AML-193 (cell line): ENCODE measurements around the gene BMP7.

ENCODE experiments used
- DNase-seq, 2 experiments: peaks; one replicate each; lab custom pipeline; 2025; lab: John Stamatoyannopoulos, UW

The BMP7 gene

DNA sequence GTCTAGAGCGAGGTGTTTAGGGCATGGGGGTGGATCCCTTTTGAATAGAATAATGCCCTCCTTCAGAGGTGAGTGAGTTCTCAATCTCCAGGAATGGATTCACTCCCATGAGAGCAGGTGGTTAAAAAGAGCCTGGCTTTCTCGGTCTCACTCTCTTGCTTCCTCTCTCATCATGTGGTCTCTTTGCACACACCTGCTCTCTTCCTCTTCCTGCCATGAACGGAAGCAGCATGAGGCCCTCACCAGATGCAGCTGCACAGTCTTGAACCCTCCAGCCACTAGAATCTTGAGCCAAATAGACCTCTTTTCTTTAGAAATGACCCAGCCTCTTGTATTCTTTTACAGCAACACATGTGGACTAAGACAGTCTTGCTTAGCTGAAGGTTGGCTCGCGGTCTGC, 119.3 kb downstream of the BMP7 start:
- no peak for DNase-seq

DNA sequence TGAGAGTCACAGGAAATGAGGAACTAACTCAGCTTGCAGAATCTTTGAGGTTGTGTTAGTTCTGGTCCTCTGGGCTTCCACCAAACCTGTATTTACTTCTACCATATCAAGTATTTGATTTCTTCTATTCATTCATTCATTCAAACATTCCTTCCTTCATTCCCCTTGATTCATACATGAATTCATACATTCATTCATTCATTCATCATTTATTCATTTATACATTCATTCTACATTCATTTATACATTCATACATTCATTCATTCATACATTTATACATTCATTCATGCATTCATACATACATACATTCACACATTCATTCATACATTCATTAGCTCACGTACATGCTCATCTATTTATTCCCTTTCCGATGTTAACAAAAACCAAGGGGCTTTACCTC, 120.3 kb downstream of the BMP7 start:
- DNase-seq, result no peak

DNA sequence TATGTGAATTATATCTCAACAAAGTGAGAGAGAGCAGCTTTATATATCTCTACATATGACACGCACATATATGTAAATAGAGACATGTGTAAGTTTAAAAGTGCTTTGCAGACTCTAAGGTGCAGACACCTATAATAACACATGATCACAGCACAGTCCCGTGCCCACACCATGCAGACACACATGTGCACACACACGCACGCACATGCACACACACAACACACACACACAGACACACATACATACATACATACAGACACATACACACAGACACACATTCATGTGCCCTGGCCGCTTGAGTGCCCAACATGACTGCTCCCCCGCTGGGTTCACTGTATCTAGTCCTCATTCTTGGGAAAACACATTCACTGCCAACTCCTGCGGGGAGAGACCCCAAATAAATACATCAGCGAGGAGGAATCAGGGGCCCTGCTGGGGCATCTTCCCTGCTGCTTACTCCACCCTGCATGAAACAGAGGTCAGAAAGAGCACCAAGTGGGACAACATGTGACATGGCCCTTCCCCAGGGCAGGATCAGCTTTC, 121.3 kb downstream of the BMP7 start:
- DNase-seq, result no peak

DNA sequence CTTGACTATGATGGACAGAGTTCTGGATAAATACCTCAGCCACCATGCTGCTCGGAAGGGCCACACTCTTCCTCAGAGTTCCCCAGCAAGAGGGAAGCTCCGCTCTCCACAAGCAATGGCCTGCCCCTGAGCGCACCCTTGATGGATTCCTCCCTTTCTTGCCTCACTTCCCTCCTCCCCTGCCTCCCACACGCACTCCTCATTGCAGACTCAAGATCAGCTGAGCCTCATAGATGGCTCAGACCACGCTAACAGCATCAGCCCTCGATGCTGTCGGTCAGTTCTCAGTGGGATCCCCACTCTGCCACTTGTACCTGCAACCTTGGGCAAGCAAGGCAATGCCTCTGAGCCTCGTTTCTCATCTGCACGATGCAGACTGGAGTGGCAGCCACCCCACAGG, 123.3 kb downstream of the BMP7 start:
- no peak for DNase-seq

DNA sequence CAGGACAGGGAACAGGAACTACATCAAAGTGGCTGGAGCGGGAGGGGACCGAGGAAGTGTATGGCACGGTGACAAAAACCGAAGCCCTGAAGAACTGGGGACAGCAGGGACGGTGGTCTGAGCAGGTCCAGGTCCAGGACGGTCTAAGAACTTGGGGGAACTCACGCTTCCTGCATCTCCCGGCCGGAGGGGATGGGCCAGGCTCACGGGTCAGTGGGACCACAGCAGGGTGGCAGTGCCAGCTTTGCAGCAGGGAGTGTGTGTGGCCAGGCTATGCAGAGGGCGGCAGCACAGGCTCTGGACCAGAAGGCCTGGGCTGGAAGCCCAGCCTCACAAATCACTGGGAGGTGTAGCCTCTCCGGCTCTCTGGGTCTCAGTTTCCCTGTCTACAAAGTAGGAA, 123.8 kb downstream of the BMP7 start:
- no peak for DNase-seq

DNA sequence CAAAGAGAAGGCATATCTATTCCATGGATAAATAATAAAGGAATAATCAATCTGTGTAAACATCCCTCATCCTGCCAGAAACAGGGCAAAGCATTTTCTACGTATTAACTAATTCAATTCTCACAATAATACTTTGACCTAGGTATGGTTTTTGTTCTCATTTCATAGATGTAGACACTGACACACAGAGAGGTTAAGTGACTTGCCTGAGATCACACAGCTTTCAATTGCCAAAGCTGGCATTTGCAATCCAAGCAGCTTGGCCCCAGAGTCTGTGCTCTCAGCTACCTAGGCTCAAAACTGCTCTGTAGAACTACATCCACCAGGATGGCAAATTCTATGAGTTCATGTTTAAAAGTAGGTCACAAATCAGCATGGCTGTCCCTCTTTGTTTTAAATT, 124.9 kb downstream of the BMP7 start:
- no peak for DNase-seq

DNA sequence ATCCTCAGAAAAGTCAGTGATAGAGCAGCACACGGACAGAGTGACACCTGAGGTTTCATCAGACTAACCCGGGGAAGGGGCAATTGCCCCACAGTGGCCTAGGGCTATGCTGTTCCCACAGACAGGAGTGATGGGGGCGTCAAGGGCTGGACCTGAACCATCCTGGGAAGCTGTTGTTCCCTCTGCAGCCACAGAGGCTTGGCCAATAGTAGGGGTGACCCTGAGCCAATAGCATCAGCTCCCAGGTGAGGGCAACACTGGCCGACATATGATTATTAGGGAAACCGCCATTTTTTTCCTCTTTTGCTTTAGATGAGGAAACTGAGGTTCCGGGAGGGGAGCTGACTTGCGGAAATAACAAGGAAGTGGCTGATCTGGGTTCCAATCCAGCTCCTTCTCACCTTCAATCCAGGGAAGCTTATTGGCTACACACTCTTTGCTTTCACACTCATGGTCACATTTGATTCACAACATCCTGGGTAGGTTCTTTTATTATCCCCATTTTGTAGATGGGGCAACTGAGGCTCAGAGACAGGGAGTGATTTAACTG, 126.0 kb downstream of the BMP7 start:
- DNase-seq, result no peak

DNA sequence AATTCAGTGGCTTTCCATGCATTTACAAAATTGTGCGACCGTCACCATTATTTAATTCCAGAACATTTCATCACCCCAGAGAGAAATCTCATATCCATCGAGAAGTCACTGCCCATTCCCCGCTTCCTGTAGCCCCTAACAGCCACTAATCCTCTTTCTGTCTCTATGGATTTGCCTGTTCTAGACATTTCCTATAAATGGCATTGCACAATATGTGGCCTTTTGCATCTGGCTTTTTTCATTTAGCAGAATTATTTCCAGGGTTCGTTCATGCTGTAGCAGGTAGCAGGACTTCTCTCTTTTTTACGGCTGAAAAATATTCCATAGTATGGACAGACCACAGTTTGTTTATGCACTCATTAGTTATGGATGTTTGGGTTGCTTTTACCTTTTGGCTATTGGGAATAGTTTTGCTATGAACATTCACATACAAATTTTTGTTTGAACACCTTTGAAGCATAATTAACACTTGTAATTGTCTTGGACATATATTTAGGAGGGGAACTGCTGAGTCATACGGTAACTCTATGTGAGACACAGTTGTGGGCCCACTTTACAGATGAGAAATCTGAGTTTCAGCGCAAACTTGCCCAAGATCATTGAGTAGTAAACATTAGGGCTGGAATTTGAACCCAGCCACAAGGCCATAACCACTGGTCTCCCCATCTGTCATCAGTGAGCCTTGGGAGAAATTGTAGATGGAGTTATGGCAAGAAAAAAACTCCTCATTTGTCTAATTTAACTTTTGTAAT, 126.9 kb downstream of the BMP7 start:
- no peak for DNase-seq

DNA sequence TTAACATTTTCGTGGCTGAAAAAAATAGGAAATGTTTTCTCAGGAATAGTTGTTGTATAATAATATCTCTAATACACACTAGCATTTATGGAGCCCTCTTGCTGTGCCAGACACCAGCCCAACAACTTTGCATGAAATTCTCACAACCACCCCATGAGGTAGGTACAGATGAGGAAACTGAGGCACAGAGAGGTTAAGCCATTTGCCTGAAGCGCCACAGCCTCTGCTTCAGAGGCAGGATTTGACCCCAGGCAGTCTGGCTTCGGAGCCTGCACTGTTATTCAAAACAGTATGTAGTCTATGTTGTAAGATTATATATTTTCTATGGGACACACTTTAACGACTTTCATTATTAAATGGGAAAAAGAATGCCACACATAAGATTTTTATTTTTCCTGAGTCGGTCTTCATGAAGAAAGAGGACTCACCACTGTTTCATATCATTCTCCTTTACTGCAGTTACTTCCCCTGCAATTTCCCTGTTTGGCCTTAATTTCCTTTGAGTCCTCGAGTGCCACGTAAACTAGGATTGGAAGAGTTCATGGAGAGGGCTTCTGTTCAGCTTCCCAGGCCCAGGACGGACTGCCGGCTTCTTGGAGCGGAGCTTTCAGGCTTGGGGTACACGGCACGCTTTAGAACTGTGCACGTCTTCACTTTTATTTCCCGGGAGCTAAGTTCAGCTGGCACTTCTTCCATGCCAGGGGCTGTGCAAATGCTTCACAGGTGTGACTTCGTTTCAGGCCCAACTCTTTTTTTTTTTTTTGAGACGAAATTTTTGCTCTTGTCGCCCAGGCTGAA, 128.0 kb downstream of the BMP7 start:
- DNase-seq, result no peak

DNA sequence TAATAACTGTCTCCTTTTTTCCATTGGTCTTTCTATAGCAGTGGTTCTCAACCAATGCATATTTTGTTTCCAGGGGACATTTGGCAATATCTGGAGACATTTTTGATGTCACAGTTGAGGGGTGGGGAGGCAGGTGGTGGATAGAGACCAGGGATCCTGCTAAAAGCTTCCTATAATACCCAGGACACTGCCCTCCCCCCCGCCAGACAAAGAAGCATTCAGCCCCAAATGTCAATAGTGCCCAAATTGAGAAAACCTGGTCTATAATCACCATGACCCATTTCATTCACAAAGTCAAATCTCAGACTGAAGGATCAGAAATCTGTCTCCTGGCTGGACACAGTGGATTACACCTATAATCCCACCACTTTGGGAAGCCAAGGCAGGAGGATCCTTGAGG, 128.8 kb downstream of the BMP7 start:
- no peak for DNase-seq

DNA sequence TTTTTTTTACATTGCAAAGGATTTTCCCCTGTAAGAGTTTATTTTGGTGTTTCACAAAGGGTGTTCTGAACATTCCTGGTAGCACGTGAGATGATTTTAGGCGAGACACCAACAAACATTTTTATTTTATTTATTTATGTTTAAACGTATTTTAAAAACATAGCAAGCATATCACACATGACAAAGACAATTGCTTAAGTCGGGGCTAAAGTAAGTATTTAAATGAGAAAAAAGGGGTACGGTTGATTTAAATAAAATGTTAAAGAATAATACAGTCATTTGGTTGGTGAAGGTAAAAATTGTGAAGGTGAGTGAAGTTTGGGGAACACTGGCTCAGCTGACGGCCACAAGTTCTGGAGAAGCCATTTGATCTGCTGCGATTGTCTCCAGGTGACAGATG, 129.7 kb downstream of the BMP7 start:
- no peak for DNase-seq

DNA sequence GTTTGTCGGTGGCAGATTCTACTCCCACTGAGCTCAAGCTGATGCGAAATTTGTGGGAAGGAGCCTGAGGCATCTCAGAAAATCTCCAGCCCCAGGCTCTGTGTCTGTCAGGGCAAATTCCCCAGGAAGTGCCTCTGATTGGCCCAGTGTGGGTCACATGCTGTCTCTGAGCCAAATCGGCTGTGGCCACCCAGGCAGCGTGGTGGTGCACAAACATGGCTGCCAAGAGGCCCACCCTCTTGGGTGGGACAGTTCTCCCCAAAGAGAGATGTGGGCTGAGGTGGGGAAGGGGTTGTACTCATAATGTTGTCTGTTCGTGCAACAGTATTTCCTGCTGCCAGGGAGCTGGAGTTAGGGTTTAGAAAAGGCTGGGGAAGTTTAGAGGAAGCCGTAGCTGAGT, 130.6 kb downstream of the BMP7 start:
- no peak for DNase-seq

DNA sequence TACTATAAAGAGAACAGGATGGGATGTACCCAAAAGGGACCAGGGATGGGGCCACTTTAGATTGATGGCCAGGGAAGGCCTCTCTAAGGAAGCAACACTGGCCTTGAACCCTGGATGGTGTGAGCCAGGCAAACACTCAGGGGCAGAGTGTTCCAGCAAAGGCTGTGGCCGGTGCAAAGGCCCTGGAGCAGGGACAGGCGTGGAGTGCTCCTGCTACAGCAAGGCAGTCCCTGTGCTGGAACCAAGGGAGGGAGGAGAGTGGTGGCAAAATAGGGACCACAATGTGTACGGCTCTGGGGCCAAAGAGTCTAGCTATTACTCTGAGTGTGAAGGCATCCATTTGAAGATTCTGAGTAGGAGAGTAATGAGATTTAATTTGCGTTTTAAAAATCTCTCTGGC, 131.6 kb downstream of the BMP7 start:
- DNase-seq, result no peak

DNA sequence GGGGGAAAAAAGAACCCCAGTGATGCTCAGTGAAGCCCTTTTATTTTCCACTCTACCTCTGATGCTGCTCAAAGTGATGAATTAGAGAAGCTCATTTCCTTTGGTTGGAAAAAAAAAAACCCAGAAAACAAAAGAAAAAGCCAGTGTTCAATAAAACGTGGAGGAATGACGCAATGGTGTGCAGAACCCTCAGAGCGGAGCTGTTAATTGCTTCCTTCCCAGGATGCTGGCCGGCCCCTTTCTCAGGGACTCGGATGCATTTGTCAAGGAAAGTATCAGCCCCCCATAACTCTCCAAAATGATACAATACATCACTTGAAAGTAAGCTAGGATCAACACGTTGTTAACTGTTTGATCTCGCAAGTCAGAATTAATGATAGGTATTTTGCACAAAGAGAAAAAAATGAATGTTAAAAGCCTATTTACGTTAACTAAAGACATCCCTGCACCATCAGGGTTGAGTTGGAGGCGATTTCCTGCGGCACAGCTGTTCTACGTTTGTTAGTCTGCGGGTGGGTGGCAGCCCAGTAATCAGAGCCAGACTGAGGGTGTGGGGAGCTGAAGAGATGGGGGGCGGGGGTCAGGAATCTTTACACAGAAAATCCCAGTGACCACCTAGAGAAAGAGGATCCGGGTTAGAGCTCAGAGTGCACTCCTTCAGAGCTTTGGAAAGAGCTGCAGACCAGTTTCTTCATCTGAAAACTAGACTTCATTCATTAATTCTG, 132.4 kb downstream of the BMP7 start:
- no peak for DNase-seq

DNA sequence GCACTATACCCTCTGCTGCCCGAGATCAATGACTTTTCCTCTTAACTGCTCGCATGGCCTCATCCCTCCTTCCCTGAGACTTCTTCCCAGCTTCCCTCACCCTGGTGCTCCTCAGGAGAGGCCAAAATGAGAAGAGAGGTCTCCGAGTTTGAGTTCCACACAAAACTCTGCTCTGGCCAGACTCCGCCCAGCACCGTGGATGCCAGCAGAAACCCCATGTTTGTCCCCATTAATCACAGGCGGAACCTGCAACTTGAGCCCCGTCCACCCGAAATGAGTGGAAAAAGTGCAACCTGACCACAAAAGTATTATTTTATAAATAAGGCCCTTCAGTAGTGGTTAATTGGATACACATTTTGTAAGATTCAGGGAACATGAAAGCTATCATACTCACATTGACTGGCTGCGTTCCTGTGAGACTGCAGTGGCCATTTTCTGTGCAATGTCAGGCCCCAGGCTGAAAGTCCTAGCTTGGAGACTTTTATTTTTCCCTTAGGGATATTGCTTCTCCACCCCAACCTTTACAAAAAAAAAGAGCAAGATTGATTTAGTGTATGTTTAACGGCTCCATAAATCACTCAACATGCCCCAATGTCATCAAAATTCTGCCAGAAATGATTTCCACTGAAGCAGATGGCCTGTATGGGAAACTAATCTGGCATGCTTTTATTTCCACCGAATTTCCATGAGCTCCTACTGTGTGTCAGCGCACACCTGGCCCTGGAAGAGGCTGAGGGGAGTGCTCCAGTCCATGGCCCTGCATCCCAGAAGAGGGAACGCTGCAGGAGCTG, 134.6 kb downstream of the BMP7 start:
- DNase-seq, result no peak

DNA sequence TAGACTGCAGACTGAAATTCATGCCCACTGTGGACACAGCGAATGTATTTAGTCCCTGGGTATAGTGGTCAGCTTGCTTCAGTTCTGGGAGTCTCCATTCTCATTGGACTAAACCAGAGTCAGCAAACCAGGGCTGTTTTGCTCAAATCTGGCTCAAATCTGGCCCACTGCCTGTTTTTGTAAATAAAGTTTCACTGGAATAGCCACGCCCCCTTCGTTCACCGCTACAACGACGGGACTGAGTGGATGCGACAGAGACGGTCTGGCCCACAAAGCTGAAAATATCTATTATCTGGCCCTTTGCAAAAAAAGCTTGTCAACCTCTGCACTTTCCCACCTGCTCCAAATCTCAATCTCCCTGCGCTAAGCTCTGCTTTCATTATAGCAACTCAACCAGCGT, 135.4 kb downstream of the BMP7 start:
- DNase-seq, result no peak

DNA sequence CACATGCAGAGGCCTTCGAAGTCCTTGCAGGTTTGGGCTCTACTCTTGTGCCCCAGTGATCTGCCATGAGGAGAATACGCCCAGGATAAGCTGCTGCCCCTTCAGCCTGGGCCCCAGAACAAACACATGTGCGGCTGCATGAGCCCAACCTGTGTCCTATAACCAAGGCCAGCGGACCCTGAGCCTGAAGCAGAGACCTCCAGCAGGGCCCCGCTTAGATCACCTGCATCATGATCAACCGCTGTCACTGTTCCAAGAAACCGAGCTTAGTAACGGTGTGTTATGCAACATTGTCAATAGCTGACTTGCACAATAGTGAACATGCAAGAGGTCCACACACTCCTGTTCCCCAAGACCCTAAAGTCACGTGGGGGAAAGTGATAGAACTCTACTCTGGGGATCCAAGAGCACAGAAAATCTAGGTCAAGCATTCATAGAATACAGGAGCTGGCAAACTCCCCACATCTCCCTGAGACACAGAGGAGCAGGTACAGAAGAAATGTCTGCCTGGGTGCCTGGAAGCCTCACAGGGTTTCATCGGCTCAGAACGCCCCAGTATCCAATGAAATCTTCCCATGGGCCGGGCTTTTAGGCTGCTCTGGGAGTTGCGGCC, 136.2 kb downstream of the BMP7 start:
- DNase-seq, result no peak

DNA sequence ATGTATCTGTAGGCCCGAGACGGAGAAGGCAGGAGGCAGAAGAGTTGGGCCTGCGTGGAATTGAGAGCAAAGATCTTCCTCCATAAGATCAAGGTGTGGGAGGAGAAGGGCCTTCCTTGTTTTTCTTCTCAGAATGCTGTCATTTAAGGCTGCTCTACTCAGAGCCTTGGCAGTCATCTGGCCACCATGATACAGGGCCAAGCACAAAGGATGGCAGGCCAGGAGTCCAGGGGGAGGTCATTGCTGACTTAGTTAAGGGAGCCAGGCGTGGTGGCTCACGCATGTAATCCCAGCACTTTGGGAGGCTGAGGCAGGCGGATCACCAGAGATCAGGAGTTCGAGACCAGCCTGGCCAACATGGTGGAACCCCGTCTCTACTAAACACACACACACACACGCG, 137.1 kb downstream of the BMP7 start:
- no peak for DNase-seq

DNA sequence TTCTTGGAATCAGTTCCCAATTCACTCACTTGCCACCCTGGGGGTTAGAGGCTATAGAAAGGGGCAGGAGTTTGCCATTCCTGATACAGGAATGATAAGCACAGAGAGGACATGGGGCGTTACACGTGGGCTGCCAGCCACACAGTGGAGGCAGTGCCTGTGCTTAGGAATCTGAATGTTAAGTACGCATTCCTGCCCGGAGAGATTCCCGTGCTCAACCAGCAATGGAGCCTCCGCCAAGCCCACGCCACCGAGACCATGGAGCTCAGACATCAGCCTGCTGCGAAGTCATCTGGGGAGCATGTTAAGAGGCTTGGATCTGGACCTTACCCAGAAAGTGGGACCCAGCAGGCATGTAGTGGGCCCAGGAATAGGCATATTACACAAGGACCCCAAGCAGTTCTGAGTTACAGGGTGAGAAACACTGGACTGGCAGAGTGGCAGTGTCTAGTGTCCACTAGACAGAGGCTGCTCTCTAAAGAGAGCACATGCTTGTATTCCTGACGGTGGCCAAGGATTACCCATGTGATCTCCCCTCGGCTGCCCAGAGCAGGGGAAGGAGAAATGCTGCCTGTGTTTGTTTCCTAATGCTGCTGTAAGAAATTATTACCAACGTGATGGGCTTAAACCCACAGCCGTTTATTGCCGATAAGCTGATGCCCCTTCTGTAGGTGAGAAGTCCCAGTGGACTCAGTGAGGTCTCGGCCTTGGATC, 138.2 kb downstream of the BMP7 start:
- no peak for DNase-seq

DNA sequence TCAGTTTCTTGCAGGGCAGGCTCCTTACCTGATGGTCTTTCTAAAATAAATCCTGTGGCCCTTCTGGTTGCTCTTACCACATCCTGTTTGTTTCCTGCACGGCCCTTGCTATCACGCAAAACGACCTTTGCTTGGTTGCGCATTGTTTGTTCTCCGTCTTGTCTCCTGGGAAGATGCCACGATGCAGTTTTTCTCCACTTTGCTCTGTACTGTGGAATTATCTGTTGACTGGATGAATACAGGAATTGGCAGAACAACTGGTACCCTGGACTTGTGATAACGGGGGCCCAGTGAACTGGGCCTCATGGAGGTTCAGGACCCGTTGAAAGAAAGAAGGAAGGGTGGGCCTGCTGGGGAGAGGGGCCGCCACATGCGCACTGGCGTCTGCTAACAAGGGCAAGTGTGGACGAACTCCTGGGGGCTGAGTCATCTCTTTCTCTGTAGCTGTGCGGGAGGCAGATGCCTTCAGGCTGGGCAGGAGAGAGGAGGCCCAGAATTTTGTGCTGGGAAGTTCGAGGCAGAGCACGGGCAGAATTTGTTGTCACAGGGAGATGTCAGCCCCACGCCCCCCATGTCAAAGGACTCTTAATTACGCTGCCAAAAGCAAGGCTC, 139.9 kb downstream of the BMP7 start:
- DNase-seq, result no peak
